K562 (cell line): Measurements from ENCODE around the gene DYRK1A. TPM values are rescaled to one million over a fixed set of nuclear protein-coding genes. Genes with fewer than 3 reads are reported as not detected.
A peak's percentile ranks its signal among the peaks of the same experiment; 100 is the strongest.

Experiments used
- EHMT2 ChIP-seq: fragments of 450-650 bp; IDR thresholded peaks from 2 replicates; pipeline ENCODE4 v1.6.1; 2018; ENCODE audit warnings: antibody characterized with exemption
- ESRRB ChIP-seq: fragments of 250-450 bp; sonication (Bioruptor Pico); IDR thresholded peaks from 2 replicates; pipeline ENCODE4 v1.5.0; 2020; ENCODE audit warnings: mild to moderate bottlenecking, moderate library complexity, borderline replicate concordance
- ETV1 ChIP-seq: fragments of 450-650 bp; conservative IDR thresholded peaks from 2 replicates; pipeline ENCODE4 v1.6.1; 2016; ENCODE audit warnings: missing genetic modification characterization, control low read depth, low read depth, missing compliant biosample characterization
- FOXP1 ChIP-seq: sonication (generic); formaldehyde crosslinking; IDR thresholded peaks from 2 replicates; pipeline ENCODE4 v1.8.0; 2022; ENCODE audit warnings: mild to moderate bottlenecking, missing genetic modification reagents
- FOXP4 ChIP-seq: sonication (generic); formaldehyde crosslinking; IDR thresholded peaks from 2 replicates; pipeline ENCODE4 v1.8.0; 2022; ENCODE audit warnings: mild to moderate bottlenecking, missing genetic modification reagents, borderline replicate concordance
- HDGF ChIP-seq: fragments of 450-650 bp; IDR thresholded peaks from 2 replicates; pipeline ENCODE4 v1.6.1; 2016
- HSF4 ChIP-seq: fragments of 250-450 bp; sonication (Bioruptor Pico); IDR thresholded peaks from 2 replicates; pipeline ENCODE4 v2.1.2; 2022; ENCODE audit warnings: mild to moderate bottlenecking, moderate library complexity, borderline replicate concordance
- IRF1 ChIP-seq: sonication (generic); formaldehyde crosslinking; IDR thresholded peaks from 2 replicates; pipeline ENCODE4 v1.8.0; 2022; ENCODE audit warnings: missing genetic modification reagents, mild to moderate bottlenecking, borderline replicate concordance
- MTA3 ChIP-seq: fragments of 450-650 bp; formaldehyde crosslinking; IDR thresholded peaks from 2 replicates; pipeline ENCODE4 v1.6.1; 2017; ENCODE audit warnings: mild to moderate bottlenecking, borderline replicate concordance
- NR2C2 ChIP-seq, 2 experiments: fragments of 200-800 bp in 1 of 2; sonication (Bioruptor generic) in 1 of 2; sonication (generic) in 1 of 2; formaldehyde crosslinking in 1 of 2; IDR thresholded peaks; 2 replicates each; pipeline versions ENCODE4 v1.6.1 to v1.8.0; 2016 to 2022; ENCODE audit warnings: mild to moderate bottlenecking in 1 of 2, missing compliant biosample characterization in 1 of 2, missing genetic modification characterization in 1 of 2, missing genetic modification reagents in 1 of 2
- REST ChIP-seq, 2 experiments: fragments of 450-650 bp; formaldehyde crosslinking in 1 of 2; IDR thresholded peaks; 2 replicates each; pipeline versions ENCODE4 v1.4.0 to v1.6.1; 2014 to 2020; ENCODE audit warnings: mild to moderate bottlenecking in 2 of 2, borderline replicate concordance in 1 of 2, low read depth in 1 of 2
- ZNF143 ChIP-seq: sonication (generic); formaldehyde crosslinking; IDR thresholded peaks from 2 replicates; pipeline ENCODE4 v1.9.0; 2022; ENCODE audit warnings: mild to moderate bottlenecking, missing genetic modification reagents
- ZNF280B ChIP-seq: fragments of 250-450 bp; sonication (Bioruptor Pico); IDR thresholded peaks from 2 replicates; pipeline ENCODE4 v1.5.1; 2021; ENCODE audit warnings: mild to moderate bottlenecking
- polyA plus RNA-seq, 8 experiments: library from polyadenylated mRNA; depleted of rRNA in 4 of 8; stranded (reverse) in 5 of 8; unstranded in 3 of 8; fragments of >200 nt; fragmentation: Nextera tagmentation in 2 of 8; fragmentation: Illumina TruSeq in 1 of 8; extraction: Ambion mirVana in 2 of 8; extraction: Trizol in 1 of 8; gene quantifications; 2 replicates each; pipeline versions ENCODE4 v1.2.1 to v1.2.3, GENCODE V29; 2011 to 2014; ENCODE audit warnings: inconsistent platforms in 1 of 8, missing spikeins in 1 of 8
- total RNA-seq, 7 experiments: library from RNA; depleted of rRNA in 6 of 7; stranded (reverse); fragments of >200 nt in 6 of 7; fragmentation: Illumina TruSeq in 2 of 7; extraction: Trizol in 2 of 7; gene quantifications; 2 replicates each; pipeline versions ENCODE4 v1.2.1 to v1.2.3, GENCODE V29; 2011 to 2021; ENCODE audit warnings: low replicate concordance in 1 of 7

DYRK1A gene
- total and polyA plus RNA-seq, 9 of the 15 experiments (the other 6 are each of a cell fraction or from before 2014, with no cell fraction given), result 3.7 to 64.8 (median 42.3) TPM

- TF ChIP-seq ZNF280B, result no peak
- no peak for TF ChIP-seq FOXP4 (CRISPR knock-in tag)
- no peak for TF ChIP-seq REST (IDR thresholded peaks at IDR 0.05; ENCODE audit: borderline replicate concordance)
- TF ChIP-seq REST (CRISPR knock-in tag; IDR thresholded peaks at IDR 0.05; ENCODE audit: low read depth), result no peak
- 0 out of 2 replicates have a peak, but pooled peaks have one; percentile 38 for TF ChIP-seq FOXP1
- peak; percentile 64 for TF ChIP-seq MTA3
- TF ChIP-seq ESRRB (CRISPR knock-in tag), result no peak
- TF ChIP-seq EHMT2, result peak; percentile 80
- TF ChIP-seq HDGF, result peak; percentile 14; the same call in 1 of the 2 replicates
- peak; percentile 67 for TF ChIP-seq ZNF143 (CRISPR knock-in tag)
- TF ChIP-seq NR2C2 (CRISPR knock-in tag; IDR thresholded peaks at IDR 0.05), result no peak
- TF ChIP-seq NR2C2 (tag; IDR thresholded peaks at IDR 0.05), result peak; percentile 85
- TF ChIP-seq ETV1 (tag), result 0 out of 2 replicates have a peak, but pooled peaks have one; percentile 29
- no peak for TF ChIP-seq IRF1 (CRISPR knock-in tag)
- TF ChIP-seq HSF4, result peak; percentile 80
Observed at GRCh38 chr21:37338671-37339551, 27.7 kb upstream of the DYRK1A start (continued).
